Hepatic stellate cell (primary cell): ENCODE data around the gene SRSF3.
A peak's percentile ranks its signal among the peaks of the same experiment; 100 is the strongest.
"Not testable (repeated sequence)": the region's sequence is repeated elsewhere in the genome, so short reads cannot be mapped to it uniquely, and the experiment has no call there.

Source experiments
- DNase-seq: peaks from one replicate; pipeline ENCODE4 v3.0.0; 2011; ENCODE audit warnings: low spot score

SRSF3 gene

DNA sequence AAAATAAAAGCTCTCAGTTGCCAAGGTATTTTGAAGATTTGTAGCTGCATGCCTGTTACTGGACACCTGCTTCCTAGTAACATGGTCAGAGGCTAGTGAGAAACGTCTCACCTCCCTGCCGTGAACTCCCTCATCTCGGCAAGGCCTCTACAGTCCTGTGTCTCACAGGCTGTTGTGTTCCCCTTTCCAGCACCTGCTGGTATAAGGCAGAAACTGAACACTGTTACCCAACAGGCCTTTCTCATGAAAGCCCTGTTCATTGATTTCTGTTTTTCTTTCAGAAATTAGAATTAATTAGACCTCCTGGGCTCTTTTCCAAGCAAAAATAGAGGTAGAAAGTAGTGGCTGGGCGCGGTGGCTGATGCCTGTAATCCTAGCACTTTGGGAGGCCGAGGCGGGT, 17.6 kb upstream of the SRSF3 start:
- DNase-seq: no peak

DNA sequence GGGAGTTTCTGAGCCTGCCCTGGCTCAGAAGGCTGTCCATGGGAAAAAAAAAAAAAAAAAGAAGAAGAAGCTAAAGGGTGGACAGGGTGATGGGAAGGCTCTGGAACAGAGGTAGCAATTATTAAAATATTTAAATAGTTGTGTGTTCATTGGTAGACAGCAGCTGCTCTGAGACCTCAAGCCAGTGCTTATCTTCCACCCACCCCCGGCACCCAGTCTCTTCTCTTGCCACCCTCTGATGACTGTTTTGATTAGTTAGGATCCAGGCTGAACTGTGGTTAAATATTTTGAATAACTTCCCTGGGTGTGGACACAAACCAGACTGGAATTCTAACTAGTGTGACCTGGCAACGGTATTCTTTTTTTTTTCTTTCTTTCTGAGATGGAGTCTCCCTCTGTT, 16.9 kb upstream of the SRSF3 start:
- peak; percentile 88 for DNase-seq

DNA sequence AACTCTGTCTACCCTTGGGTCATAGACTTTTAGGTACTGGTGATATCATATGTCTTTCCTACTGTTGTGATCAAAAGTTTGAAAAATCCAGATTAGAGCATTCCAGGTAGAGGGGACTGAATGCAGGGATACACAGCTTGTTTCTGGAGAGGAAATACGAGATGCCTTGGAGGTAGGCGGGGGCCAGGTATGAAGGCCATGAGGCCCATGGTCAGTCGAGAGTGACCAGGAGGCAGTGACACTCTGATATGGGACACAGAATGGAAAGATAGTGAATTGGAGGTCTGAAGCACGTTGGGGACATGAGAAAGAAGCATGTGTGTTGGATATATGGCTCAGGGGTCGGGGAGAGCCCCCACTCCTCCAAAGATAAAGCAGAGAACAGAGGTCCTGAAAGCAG, 16.1 kb upstream of the SRSF3 start:
- DNase-seq: no peak

DNA sequence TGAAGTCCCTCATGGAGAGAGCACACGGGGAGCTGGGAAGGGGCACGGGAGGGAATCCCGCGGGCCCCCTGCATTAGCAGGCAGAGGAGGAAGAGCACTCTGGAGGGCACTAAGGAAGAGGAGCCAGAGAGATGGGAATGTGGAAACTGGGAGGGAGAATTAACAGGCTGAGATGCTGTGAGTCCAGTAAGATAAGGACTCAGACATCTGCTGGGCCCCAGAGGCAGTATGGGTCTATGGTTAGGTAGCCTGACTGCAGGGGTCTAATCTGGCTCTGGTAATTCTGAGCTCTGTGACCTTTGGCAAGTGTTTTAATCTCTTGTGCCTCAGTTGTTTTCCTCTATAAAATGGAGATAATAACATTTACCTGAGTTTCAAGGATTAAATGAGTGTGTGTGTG, 15.7 kb upstream of the SRSF3 start:
- no peak for DNase-seq

DNA sequence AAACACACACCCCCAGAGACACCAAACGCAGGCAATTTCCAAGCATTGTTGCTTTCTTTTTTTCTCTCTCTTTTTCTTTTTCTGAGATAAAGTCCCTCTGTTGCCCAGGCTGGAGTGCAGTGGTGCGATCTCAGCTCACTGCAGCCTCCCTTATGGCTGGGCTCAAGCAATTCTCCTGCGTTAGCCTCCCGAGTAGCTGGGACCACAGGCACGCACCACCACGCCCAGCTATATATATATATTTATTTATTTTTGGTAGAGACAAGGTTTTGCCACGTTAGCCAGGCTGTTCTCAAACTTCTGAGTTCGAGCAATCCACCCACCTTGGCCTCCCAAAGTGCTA, 14.0 kb upstream of the SRSF3 start:
- DNase-seq: no peak

DNA sequence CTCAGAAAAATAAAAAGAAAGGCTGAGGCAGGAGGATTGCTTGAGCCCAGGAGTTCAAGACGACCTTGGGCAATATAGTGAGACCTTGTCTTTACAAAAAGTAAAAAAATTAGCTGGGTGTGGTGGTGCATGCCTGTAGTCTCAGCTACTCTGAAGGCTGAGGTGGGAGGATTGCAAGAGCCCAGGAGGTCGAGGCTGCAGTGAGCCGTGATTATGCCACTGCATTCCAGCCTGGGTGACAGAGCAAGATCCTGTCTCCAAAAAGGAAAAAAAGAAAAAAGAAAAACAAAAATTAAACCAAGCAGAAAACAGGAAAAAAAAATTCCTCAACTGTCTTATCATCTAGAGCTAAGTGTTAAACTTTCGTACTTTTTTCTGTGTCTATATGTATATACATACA, 12.4 kb upstream of the SRSF3 start:
- DNase-seq: no peak

DNA sequence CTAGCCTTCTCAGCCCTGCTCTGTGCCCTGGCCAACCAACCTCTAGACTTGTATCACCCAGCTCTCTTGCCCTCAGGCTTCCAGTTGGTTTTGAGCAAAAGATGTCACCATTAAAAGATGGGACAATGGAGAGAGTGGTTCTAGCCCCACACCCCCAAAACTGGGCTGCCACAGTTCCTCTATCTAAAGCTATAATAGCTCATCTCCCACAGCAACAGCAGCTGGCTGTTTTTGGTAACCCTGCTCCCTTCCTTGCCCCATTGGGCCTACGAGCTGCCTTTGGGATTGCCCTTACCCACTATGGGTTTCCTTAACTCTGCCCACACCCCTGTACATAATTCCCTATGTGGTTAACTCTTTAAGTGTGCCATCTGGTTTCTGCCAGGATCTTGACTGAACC, 7.6 kb upstream of the SRSF3 start:
- no peak for DNase-seq

DNA sequence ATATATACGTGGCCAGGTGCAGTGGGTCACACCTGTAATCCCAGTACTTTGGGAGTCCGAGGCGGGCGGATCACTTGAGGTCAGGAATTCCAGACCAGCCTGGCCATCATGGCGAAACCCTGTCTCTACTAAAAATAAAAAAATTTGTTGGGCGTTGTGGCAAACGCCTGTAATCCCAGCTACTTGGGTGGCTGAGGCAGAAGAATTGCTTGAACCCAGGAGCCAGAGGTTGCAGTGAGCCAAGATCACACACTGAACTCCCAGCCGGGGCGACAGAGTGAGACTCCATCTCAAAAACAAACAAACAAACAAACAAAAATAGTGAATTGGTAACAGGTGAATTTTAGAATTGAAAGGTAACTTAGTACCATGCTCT, 5.1 kb upstream of the SRSF3 start:
- not testable (repeated sequence) for DNase-seq

DNA sequence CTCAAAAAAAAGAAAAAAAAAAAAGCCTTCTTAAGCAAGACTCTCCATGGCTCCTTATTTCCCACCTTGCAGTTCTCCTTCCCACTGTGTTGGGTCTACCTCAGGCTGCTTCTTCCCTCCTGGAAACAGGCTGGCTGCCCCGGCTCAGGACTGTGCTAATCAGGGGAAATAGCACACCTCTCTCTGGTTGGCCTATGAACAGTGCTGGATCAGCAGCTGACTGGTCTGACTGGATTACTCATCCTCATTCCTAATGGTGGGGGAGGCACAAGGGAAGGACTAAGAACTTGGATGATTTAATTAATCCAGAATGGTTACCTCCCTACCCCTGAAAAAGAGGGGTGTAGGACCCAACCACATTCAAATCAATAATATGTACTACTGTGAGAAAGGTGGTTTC, 3.9 kb upstream of the SRSF3 start:
- DNase-seq: peak; percentile 83

DNA sequence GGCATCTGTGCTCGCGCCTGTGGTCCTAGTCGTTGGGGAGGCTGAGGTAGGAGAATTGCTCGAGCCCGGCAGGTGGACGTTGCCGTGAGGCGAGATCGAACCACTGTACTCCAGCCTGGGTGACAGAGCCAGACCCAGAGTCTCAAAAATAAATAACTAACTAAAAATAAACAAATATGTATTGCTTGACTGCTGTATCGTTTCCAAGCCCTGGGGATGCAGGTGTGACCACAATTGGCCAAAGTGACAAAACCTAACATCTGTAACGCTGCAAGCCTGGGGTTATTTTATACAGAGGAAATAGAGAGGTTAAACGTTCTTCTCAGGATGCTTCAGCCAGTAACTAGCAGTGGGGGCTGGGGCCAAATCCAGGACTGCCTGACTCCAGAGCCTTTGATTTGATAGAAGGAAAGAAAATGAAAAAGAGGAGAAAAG, 1.9 kb upstream of the SRSF3 start:
- no peak for DNase-seq

DNA sequence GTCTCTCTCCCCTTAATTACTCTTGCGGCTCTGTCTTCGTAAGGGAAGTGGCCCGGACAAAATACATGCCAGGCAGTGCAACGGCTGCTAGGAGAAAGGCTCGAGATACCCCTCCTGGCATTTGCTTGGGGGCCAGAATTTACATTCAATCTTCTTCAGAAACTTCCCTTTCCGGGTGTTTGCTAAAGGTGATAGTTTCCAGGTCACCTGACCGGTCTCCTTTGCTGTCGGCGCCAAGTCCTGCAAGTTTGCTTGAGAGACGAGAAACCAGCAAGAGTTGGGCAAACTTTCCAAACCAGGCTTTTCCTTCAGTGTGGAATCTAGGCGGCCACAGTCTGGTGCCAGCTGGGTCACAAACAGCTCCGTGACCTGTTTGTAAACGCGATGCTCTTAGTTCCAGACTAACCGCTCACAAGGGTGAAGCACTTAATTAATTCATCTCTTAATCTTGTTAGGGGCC, 563 bp upstream of the SRSF3 start:
- no peak for DNase-seq

DNA sequence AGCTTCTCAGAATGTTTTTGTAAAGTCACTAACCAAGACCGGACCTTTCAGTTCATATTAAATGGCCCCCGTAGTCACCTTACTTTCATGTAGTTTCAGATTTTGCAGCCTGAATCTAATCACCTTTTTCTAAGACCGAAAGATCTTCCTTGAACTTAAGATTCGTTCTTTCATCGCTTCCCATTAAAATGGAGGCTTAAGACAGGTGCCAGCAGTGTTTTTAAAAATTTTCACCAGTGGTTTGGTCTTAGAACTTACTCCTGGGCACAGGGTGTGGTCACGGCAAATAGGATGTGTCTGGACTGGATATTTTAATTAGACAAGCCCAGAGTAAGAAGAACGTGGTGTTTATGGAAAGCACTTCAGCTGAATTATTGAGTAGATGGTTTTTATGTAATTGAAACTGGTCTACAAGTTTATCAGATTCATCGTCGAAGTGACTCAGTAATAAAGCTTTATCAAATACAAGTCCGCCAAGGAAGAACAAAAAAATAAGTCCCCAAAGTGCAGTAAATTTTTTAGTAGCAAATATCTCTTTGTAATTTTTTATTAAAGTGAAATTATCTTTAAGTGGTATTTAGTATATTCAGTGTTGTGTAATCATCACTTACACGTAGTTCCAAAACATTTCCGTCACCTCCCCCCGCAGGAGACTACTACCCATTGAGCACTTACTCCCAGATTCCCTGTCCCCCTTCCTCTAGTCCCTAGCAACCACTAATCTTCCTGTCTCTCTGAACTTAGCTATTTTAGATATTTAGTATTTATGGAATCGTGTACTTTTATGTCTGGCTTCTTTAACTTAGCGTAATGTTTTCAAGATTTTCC, 868 bp downstream of the SRSF3 start:
- DNase-seq: no peak

DNA sequence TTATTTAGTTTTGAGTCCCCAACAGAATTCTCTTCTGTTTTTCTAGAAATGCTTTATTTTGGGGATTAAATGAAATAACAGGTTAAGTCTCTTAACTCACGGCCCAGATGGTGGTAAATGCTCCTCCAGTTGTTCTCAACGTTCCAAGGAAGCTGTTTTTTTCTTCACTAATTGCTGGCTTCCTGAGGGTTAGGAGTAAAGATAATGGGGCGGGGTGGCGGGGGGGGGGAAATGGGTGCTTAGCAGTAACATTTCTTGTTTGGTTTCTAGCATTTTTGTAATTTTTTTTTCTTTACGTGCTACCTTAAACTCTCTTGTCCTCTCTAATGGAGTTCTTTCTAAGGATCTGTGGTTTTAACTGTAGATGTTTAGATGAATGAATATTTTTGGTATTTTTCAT, 2.2 kb downstream of the SRSF3 start:
- peak; percentile 31 for DNase-seq

DNA sequence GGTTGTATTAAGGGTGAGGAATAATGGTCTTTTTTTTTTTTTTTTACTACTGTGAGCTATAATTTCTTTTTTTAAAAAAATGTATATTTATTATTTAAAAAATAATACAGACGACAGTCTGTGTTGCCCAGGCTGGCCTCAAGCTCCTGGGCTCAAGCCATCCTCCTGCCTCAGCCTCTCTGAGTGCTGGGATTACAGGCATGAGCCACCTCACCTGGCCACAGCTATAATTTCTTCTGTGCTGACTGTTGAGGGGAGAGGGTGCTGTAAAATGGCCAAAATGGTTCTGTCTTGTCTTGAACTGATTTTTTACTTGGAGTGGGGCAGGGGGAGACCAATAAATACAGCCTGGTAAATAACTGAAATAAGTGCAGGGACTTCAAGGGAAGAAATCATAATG, 3.6 kb downstream of the SRSF3 start:
- no peak for DNase-seq

DNA sequence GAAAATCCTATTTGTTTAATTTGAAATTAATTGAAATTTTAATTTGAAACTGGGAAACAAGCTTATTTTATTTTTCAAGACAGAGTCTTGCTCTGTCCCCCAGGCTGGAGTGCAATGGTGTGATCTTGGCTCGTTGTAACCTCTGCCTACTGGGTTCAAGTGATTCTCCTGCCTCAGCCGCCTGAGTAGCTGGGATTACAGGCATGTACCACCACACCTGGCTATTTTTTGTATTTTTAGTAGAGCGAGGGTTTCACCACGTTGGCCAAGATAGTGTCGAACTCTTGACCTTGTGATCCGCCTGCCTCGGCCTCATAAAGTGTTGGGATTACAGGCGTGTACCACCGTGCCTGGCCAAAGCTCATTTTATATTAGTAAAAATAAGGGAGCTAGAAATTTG, 4.2 kb downstream of the SRSF3 start:
- no peak for DNase-seq

DNA sequence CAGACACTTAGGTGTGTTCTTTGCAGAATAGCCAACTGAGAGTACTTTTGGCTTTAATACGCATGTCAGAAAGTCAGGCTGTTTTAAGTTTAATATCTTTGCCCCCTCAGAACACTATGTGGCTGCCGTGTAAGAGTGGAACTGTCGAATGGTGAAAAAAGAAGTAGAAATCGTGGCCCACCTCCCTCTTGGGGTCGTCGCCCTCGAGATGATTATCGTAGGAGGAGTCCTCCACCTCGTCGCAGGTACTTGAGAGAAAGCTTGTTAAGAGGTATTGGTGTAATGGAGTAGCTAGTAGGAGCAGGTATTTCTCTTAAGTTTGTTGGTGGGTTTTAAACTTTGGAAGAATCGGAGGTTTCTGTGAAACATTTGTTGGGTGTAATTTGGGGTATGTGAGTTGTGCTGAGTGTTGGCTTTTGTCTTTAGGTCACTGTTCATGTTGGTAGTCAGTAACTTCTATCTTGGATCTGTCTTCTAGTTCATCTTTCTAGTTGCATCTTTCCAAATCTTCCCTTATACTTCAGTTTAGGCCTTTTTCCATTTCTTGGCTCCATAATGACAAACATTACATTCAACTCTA, 4.7 kb downstream of the SRSF3 start:
- DNase-seq: no peak

DNA sequence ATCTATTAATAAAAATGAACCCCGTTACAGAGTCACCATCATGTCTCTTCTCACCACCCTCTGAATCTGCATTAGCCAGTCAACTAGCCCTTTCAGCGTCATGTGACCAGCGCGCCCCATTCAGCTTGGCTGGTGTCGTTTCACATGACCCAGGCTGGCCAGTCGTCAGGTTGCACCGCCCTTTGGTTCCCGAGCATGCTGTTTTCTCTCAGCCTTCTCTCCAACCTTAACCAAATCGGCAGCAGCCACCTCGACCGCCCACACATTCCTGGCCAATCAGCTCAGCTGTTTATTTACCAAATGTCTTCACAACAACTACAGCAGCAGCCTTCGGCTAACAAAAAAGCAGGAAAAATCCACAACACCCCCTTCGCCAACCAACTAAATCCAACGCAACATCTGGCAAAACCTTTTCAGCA, 5.6 kb downstream of the SRSF3 start:
- peak; percentile 30 for DNase-seq

DNA sequence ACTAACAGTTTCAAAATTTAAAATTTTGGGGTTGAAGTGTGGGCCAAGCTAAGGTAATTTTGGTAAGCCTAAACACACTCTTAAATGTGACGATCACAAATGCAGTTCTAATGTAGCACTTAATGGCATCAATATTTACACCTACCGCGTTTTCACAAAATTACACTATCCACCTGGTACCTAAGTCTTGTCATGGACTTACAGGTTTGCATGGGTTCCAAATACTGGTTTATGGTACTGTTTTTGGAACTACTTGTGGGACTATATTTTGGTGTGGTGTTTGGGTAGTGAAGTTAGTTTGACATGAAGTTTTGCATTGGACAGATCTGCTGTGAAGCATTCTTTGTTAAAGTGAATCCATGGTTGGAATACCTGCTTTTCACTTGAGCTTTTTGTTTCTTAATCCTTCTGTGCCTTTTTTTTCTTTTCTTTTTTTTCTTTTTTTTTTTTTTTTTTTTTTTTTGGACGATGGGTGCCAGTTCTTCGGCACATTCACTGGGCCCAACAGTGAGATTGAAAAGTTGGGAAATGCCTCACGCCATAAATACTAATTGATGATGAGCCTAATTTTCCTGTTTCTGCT, 6.5 kb downstream of the SRSF3 start:
- DNase-seq: no peak

DNA sequence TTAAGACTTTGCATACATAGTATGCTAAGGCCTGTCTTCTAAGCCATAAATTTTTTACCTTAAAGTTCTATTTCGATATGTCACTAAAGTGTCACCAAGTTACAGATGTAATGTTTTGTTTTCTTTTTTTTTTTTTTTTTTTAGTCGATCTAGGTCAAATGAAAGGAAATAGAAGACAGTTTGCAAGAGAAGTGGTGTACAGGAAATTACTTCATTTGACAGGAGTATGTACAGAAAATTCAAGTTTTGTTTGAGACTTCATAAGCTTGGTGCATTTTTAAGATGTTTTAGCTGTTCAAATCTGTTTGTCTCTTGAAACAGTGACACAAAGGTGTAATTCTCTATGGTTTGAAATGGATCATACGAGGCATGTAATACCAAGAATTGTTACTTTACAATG, 7.7 kb downstream of the SRSF3 start:
- not testable (repeated sequence) for DNase-seq

DNA sequence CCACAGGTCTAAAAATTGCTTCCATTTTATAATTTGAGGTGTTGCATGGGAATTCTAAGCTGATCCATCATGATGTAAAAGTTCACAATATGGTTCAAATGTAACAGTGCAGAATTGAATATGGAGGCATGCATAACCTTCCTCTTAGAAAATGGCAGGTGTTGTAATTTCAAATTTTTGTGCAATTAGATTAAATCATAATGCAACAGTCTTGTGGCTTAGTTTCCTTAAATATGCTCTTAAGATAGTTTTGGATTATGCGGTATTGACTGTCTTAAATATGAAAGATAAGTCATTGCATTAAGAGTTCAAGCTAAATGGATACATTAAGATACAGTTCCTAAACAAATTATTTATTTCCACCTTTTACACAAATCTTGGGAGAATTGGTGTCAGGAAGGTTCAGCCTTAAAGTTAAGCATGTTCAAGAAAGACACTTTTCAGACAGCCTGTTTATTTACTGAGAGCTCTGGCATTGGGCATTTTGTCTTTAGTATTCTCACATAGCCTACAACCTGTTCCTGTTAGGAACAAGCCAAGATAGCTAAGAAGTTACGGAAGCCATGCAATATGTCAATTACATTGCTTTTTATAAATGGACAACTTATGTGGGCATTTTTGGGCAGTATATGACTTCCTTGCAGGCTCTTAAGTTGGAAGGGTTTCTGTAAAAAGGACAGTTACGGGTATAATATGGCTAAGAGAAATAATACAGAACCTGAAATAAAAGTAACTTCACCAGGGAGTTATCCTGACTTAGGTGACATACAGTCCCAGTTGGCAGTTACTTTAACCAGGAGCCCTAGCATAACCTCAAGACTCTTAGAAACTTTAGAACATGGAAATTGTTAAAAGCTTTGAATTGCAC, 9.3 kb downstream of the SRSF3 start:
- DNase-seq: no peak

DNA sequence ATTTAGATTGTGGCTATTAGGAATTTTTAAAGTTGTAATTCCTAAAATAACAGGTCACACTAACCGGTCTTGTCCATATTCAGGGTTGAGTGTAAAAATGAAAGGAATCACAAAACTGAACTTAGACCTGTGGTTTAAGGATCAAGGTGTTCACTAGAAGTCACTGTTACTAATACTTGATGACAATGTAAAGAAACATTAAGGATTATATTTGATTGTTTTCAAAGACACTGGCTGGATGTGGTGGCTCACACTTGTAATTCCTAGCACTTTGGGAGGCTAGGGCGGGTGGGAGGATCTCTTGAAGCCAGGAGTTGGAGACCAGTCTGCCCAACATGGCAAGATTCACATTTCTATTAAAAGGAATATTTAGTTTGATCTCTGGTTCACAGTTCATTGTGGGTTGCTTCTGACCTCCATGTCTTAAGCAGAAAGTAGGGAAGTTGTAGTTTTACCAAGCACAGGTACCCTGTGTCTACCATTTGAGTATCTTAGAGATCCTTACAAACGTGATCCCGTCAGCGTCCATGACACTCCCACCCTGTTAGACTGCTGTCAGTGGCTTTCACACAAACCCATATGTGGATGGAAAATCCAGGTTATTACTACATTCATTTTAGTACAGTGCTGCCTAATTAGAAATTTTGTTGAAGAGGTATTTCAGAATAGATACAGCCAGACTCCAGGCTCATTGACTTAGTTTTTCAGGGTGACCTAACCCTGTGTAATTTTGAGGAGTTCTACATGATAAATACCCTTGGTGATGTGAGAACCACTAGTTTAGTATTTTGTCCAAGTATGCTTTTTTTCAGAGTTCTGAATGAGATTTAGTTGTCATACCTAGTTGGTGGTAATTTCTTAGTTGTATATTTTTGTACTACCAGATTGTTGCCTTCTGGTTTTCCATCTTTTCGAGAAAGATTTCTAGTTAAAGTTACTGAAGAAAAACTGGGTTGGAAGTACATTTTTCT, 10.2 kb downstream of the SRSF3 start:
- no peak for DNase-seq
